Calu3 (cell line): Measurements from ENCODE around the gene YAF2. TPM values are rescaled to one million over a fixed set of nuclear protein-coding genes. Genes with fewer than 3 reads are reported as not detected.
"Not testable (repeated sequence)": the region's sequence is repeated elsewhere in the genome, so short reads cannot be mapped to it uniquely, and the experiment has no call there.

Experiments
- BruUV-seq: library from RNA; stranded (reverse); fragments of 400-500 nt; replicated peaks from 2 replicates; lab custom pipeline; 2021; lab: Mats Ljungman, UMichigan
- CTCF ChIA-PET: fragments of 300-600 bp; sonication (Branson Sonifier 250); formaldehyde crosslinking; loops from one replicate; lab custom pipeline; 2022; ENCODE audit warnings: antibody characterized with exemption; lab: Charles Lee
- DNase-seq: peaks from one replicate; pipeline ENCODE4 v3.0.0; 2022
- H3K27ac Mint-ChIP-seq: one replicate; pipeline ENCODE4 v1.8.0; 2022; ENCODE audit warnings: mixed read lengths; ENCODE audit not compliant: unreplicated experiment
- H3K27me3 Mint-ChIP-seq: one replicate; pipeline ENCODE4 v1.8.0; 2022; ENCODE audit warnings: mixed read lengths; ENCODE audit not compliant: unreplicated experiment
- H3K36me3 Mint-ChIP-seq: one replicate; pipeline ENCODE4 v1.8.0; 2022; ENCODE audit warnings: mild to moderate bottlenecking, moderate library complexity, mixed read lengths; ENCODE audit not compliant: insufficient read depth, unreplicated experiment
- H3K4me1 Mint-ChIP-seq: one replicate; pipeline ENCODE4 v1.8.0; 2022; ENCODE audit warnings: mild to moderate bottlenecking, low read depth, mixed read lengths; ENCODE audit not compliant: unreplicated experiment
- H3K4me3 Mint-ChIP-seq: one replicate; pipeline ENCODE4 v1.8.0; 2022; ENCODE audit warnings: mild to moderate bottlenecking, low read depth, moderate library complexity, mixed read lengths; ENCODE audit not compliant: unreplicated experiment
- H3K9me3 Mint-ChIP-seq: one replicate; pipeline ENCODE4 v1.8.0; 2022; ENCODE audit warnings: low read depth, mixed read lengths; ENCODE audit not compliant: unreplicated experiment
- intact Hi-C: fragments of 100-400 bp; cut with micrococcal nuclease; formaldehyde crosslinking; loops from one replicate; pipeline ENCODE4 v1.10.0; 2022; ENCODE audit not compliant: unreplicated experiment
- total RNA-seq: library from RNA; stranded (reverse); gene quantifications from 2 replicates; pipeline ENCODE4 v1.2.3, GENCODE V29; 2022
- TF ChIP-seq, protein P1 (sequence below): fragments of 200-600 bp; IDR thresholded peaks from one replicate; pipeline ENCODE4 v1.8.0; 2022; ENCODE audit warnings: antibody characterized with exemption; ENCODE audit not compliant: unreplicated experiment

Gene YAF2
- total RNA-seq, 1 experiment from 2014 or later: 18.9 TPM

DNA sequence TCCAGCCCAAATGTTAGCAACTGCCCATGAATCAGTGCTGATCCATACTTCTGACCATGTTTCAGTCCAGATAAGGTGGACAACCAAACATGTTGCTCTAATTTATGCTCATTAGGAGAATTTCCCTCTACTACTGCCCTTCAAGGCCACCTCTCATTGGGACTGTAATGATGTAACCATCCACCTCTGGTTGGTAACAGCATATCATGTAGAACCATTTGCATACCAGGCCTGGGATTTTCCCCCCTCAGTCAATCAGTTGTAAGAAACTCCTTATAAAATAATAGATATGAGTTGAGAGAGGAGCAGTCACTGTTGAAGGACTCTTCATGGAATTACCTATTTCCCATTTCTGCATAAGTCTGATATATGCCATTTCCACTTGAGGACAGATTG lies 17.8 kb upstream of the YAF2 start:
- Mint-ChIP-seq H3K27me3 (no peaks in the 10 kb centered on the region), H3K4me1 (no peaks in the 10 kb centered on the region), H3K9me3 (peaks cover 6% of the 10 kb centered on the region), H3K27ac (no peak overlapping the region), H3K36me3 (no peaks in the 10 kb centered on the region), H3K4me3 (no peak overlapping the region)
- intact Hi-C loops: no loop called here
- no peak for DNase-seq
- TF ChIP-seq, protein P1, sequence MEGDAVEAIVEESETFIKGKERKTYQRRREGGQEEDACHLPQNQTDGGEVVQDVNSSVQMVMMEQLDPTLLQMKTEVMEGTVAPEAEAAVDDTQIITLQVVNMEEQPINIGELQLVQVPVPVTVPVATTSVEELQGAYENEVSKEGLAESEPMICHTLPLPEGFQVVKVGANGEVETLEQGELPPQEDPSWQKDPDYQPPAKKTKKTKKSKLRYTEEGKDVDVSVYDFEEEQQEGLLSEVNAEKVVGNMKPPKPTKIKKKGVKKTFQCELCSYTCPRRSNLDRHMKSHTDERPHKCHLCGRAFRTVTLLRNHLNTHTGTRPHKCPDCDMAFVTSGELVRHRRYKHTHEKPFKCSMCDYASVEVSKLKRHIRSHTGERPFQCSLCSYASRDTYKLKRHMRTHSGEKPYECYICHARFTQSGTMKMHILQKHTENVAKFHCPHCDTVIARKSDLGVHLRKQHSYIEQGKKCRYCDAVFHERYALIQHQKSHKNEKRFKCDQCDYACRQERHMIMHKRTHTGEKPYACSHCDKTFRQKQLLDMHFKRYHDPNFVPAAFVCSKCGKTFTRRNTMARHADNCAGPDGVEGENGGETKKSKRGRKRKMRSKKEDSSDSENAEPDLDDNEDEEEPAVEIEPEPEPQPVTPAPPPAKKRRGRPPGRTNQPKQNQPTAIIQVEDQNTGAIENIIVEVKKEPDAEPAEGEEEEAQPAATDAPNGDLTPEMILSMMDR: no peak
- BruUV-seq: no TSS peak
- CTCF ChIA-PET: no interaction called here

DNA sequence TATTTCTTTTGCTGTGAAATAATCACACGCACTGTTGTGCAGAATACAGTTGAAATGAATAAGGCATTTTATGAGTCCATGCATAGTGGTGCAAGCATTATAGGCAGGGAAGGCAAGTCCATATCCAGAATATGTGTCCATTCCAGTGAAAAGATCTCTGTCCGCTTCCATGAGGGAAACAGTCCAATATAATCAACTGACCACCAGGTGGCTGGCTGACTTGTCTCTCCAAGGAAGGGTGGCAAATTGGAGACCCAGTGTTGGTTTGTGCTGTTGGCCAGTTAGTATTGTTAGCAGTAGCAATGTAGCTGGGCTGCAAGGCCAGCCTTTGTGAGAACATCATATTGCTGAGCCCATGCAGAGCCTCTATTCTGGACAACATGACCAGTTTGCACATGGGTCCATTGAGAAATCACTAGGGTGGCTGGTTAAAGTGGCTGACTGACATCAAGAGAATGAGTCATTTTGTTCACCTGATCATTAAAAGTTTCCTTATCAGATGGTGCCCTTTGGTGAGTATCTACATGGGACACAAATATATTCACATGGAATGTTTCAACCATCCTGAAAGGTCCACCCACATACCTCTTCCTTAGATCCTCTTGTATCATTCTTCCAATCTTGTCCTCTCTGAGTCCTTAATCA lies 17.3 kb upstream of the YAF2 start:
- TF ChIP-seq, protein P1: no peak
- intact Hi-C loops: no loop called here
- no TSS peak for BruUV-seq
- no peaks in the 10 kb centered on the region for H3K4me1 Mint-ChIP-seq
- no peaks in the 10 kb centered on the region for H3K36me3 Mint-ChIP-seq
- H3K27me3 Mint-ChIP-seq: no peaks in the 10 kb centered on the region
- H3K9me3 Mint-ChIP-seq: peaks cover 6% of the 10 kb centered on the region
- no peak overlapping the region for H3K4me3 Mint-ChIP-seq
- DNase-seq: no peak
- H3K27ac Mint-ChIP-seq: no peak overlapping the region
- CTCF ChIA-PET: interaction anchor here (0.6 kb wide), 1 partner anchor 39 kb away, joined by 3 read pairs; no protein-coding TSS in a partner anchor

DNA sequence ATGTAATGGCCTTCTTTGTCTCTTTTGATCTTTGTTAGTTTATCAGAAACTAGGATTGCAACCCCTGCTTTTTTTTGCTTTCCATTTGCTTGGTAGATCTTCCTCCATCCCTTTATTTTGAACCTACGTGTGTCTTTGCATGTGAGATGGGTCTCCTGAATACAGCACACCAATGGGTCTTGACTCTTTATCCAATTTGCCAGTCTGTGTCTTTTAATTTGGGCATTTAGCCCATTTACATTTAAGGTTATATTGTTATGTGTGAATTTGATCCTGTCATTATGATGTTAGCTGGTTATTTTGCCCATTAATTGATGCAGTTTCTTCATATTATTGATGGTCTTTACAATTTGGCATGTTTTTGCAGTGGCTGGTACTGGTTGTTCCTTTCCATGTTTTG lies 14.6 kb upstream of the YAF2 start:
- CTCF ChIA-PET, H3K27ac Mint-ChIP-seq, H3K4me1 Mint-ChIP-seq, H3K27me3 Mint-ChIP-seq, DNase-seq, H3K4me3 Mint-ChIP-seq, H3K36me3 Mint-ChIP-seq, H3K9me3 Mint-ChIP-seq, BruUV-seq, intact Hi-C loops: not testable (repeated sequence)

DNA sequence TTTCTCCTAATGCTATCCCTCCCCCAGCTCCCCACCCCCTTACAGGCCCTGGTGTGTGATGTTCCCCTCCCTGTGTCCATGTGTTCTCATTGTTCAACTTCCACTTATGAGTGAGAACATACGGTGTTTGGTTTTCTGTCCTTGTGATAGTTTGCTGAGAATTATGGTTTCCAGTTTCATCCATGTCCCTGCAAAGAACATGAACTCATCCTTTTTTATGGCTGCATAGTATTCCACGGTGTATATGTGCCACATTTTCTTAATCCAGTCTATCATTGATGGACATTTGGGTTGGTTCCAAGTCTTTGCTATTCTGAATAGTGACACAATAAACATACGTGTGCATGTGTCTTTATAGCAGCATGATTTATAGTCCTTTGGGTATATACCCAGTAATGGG lies 11.0 kb upstream of the YAF2 start:
- H3K36me3 Mint-ChIP-seq, DNase-seq, H3K4me3 Mint-ChIP-seq, H3K9me3 Mint-ChIP-seq, H3K4me1 Mint-ChIP-seq, H3K27ac Mint-ChIP-seq, intact Hi-C loops, CTCF ChIA-PET, BruUV-seq, H3K27me3 Mint-ChIP-seq: not testable (repeated sequence)

DNA sequence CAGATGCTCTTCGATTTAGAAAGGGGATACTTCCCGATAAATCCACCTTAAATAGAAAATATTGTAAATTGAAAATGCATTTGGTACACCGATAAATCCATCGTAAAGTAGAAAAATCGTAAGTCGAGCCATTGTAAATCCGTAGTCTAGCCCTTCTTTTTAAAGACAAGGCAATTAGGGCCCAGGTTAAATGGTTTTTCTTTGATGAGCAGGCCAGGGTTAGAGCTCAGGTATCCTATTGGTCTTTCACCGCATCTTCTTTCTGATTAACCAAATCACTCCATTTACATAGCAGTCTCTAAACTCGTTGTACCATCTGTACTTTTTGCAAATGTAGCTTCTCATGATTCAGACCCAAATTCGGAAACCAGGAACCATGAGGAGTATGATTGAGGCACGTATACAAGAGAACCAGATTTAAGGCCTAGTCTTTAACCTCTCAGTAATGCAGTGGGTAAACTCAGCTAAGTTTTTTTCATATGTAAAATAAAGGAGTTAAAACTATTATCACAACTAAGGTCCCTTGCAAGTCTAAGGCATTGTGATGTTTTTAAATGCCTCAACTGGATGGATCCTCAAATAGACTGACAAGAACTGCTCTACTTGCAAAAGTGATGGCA lies 2.2 kb upstream of the YAF2 start:
- no peaks in the 10 kb centered on the region for H3K27me3 Mint-ChIP-seq
- H3K4me3 Mint-ChIP-seq: no peak overlapping the region
- H3K36me3 Mint-ChIP-seq: peaks cover 28% of the 10 kb centered on the region
- DNase-seq: no peak
- no TSS peak for BruUV-seq
- intact Hi-C loops: no loop called here
- H3K27ac Mint-ChIP-seq: no peak overlapping the region
- CTCF ChIA-PET: no interaction called here
- TF ChIP-seq, protein P1: no peak
- peaks cover 9% of the 10 kb centered on the region for H3K4me1 Mint-ChIP-seq
- no peaks in the 10 kb centered on the region for H3K9me3 Mint-ChIP-seq
